ENCODE results near the gene KRTAP1-1.
"Not testable (repeated sequence)": the region's sequence is repeated elsewhere in the genome, so short reads cannot be mapped to it uniquely, and the experiment has no call there.

The KRTAP1-1 gene

DNA sequence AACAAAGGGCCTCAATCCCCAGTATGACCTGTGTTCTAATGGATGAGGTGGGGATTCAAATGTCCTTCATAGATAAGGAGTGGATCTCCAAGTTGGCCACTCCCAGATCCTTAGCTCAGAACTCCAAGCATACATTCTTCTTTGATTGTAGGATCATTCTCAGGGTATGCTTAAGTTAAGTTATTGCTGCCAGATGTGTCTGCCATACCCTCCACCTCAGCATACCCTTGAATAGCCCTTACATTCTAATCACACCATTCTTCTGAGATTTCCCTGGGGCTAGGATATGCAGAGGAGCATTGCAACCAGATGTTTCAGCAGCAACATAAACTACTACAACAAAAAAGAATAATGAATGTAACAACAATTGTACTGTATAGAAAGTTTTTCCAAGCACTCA, 26.0 kb upstream of the KRTAP1-1 start:
- Histone ChIP-seq H3K27ac (ENCODE audit: low read length) (no peak overlapping the region), H3K4me3 (ENCODE audit: low read length) (no peak overlapping the region), H2AFZ (ENCODE audit: low read depth, low read length) (no peak overlapping the region), H3K9ac (ENCODE audit: low read length) (no peak overlapping the region), H3K79me2 (ENCODE audit: low read length) (no peaks in the 10 kb centered on the region), H3K27me3 (ENCODE audit: low read depth, low read length) (peaks cover 3% of the 10 kb centered on the region), H3K4me1 (ENCODE audit: low read length) (no peaks in the 10 kb centered on the region), H3K4me2 (ENCODE audit: low read length) (no peak overlapping the region), H3K9me3 (ENCODE audit: insufficient read depth, low read length) (no peaks in the 10 kb centered on the region), H3K36me3 (replicated peaks; ENCODE audit: low read depth, low read length) (no peaks in the 10 kb centered on the region), H4K20me1 (ENCODE audit: insufficient read depth, low read length) (no peaks in the 10 kb centered on the region)
- TF ChIP-seq EZH2phosphoT487 (IDR thresholded peaks at IDR 0.05; ENCODE audit: low read depth): no peak
- TF ChIP-seq, protein P1, sequence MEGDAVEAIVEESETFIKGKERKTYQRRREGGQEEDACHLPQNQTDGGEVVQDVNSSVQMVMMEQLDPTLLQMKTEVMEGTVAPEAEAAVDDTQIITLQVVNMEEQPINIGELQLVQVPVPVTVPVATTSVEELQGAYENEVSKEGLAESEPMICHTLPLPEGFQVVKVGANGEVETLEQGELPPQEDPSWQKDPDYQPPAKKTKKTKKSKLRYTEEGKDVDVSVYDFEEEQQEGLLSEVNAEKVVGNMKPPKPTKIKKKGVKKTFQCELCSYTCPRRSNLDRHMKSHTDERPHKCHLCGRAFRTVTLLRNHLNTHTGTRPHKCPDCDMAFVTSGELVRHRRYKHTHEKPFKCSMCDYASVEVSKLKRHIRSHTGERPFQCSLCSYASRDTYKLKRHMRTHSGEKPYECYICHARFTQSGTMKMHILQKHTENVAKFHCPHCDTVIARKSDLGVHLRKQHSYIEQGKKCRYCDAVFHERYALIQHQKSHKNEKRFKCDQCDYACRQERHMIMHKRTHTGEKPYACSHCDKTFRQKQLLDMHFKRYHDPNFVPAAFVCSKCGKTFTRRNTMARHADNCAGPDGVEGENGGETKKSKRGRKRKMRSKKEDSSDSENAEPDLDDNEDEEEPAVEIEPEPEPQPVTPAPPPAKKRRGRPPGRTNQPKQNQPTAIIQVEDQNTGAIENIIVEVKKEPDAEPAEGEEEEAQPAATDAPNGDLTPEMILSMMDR (IDR thresholded peaks at IDR 0.05; ENCODE audit: low read depth, low read length): no peak

DNA sequence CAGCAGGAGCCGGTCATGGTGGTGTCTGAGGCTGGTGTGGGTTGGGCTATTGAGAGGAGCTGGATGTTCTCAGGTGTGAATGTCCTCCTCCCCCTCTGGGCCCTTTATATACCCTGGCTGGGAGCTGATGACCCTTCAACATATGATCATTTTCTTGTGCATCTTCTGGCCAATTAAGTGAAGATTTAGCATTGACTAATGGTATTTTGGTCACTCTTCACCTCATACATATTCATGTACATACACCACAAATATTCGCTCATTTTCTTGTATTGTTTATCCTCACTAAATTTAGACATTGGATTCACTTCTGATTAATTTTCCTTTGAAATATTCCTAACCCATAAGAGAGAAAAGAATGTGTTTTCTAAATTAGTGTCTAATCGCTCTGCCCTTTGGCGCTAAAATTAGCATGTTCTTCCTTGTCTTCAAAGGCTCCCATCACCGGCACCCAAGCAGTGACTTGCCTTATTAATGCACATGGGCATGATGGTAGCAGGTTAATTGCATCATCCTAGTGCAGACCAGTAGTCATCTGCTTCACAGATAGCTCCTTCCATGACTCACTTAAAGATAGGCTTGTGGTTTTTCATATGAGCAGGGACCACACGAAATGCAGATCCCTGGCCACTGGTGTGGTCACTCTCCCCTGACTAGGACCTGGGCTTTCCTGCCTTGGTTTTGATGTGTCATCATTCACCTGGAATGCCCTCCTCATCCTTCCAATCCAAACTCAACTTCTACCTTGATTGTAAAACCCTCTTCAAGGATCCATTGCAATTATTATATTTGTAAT, 24.8 kb upstream of the KRTAP1-1 start, which contains the start of gene KRTAP2-4:
KRTAP2-4 (minus strand) TSS at position 51 of the 796 bp plus-strand sequence; CDS start at position 17, 34 bp downstream.
- Histone ChIP-seq H3K27ac (ENCODE audit: low read length) (no peak within 1 kb of the TSS), H3K9ac (ENCODE audit: low read length) (no peak within 1 kb of the TSS)
- no peak for TF ChIP-seq EZH2phosphoT487 (IDR thresholded peaks at IDR 0.05; ENCODE audit: low read depth)
- TF ChIP-seq, protein P1 (IDR thresholded peaks at IDR 0.05; ENCODE audit: low read depth, low read length): no peak

DNA sequence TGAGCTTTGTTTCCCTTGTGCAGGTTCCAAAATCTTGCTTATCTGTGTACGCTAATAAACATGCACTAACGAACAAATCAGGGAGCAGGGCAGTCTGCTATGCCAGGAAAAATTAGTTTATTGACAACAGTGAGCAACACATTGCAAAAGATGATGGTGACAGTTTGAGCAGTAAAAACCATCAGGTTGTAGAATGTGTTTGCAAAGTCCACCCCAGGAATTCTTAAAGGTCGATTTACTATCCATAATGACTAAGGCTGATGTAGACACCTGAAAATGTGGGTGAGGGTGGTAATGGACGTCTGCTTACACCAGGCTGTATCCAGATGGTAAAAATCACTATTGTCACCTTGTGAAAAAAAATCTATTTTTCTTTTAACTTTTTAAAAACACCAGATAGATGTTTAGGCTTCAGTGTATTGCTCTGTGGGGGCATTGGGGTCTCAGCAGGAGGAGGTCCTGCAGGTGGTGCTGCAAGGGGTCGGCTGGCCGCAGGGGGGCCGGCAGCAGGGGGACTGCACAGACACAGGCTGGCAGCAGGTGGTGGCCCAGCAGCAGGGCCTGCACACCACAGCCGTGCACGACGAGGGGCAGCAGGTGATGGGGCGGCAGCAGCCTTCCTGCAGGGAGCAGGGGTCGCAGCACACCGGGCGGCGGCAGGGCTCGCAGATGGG, 23.9 kb upstream of the KRTAP1-1 start:
- not testable (repeated sequence) for H3K9ac ChIP-seq (ENCODE audit: low read length); H2AFZ ChIP-seq (ENCODE audit: low read depth, low read length); H3K4me2 ChIP-seq (ENCODE audit: low read length); H3K9me3 ChIP-seq (ENCODE audit: insufficient read depth, low read length); H3K4me1 ChIP-seq (ENCODE audit: low read length); H3K79me2 ChIP-seq (ENCODE audit: low read length); H3K36me3 ChIP-seq (replicated peaks; ENCODE audit: low read depth, low read length); H3K4me3 ChIP-seq (ENCODE audit: low read length); H4K20me1 ChIP-seq (ENCODE audit: insufficient read depth, low read length); H3K27ac ChIP-seq (ENCODE audit: low read length)
- peaks cover 23% of the 10 kb centered on the region for H3K27me3 ChIP-seq (ENCODE audit: low read depth, low read length)

More for the DNA sequence above, 24.8 kb upstream of the KRTAP1-1 start, which contains the start of gene KRTAP2-4:
- no peak within 1 kb of the TSS for H3K4me2 ChIP-seq (ENCODE audit: low read length)
- no peaks in the 10 kb centered on the region for H4K20me1 ChIP-seq (ENCODE audit: insufficient read depth, low read length)
- H3K4me3 ChIP-seq (ENCODE audit: low read length): no peak within 1 kb of the TSS
- no peaks in the 10 kb centered on the region for H3K9me3 ChIP-seq (ENCODE audit: insufficient read depth, low read length)
- peaks cover 15% of the 10 kb centered on the region for H3K27me3 ChIP-seq (ENCODE audit: low read depth, low read length)
- no peaks in the 10 kb centered on the region for H3K79me2 ChIP-seq (ENCODE audit: low read length)
- no peak within 1 kb of the TSS for H2AFZ ChIP-seq (ENCODE audit: low read depth, low read length)
- no peaks in the 10 kb centered on the region for H3K4me1 ChIP-seq (ENCODE audit: low read length)
- no peaks in the 10 kb centered on the region for H3K36me3 ChIP-seq (replicated peaks; ENCODE audit: low read depth, low read length)

DNA sequence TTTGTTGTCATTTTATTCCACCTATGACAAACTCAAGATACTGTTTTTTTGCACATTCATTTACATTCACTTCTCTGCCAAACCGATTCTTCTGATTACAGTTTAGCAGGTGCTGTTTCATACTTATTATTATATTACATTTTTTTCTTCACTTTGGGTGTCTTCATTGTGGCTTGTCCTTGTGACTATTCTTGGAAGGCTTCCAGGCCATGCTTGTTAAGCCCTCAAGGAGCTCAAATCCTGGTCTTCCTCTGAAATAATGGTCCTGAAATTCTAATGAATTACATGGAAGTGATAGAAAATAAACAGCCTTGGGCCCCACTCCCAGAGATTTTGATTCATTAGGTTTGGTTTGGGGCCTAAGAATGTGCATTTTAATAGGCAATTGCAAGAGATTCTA, 23.1 kb upstream of the KRTAP1-1 start:
- no peak overlapping the region for H3K27ac ChIP-seq (ENCODE audit: low read length)

More for the DNA sequence above, 23.1 kb upstream of the KRTAP1-1 start:
- Histone ChIP-seq H3K4me1 (ENCODE audit: low read length) (no peaks in the 10 kb centered on the region), H3K4me2 (ENCODE audit: low read length) (no peak overlapping the region), H3K36me3 (replicated peaks; ENCODE audit: low read depth, low read length) (no peaks in the 10 kb centered on the region), H3K4me3 (ENCODE audit: low read length) (no peak overlapping the region), H4K20me1 (ENCODE audit: insufficient read depth, low read length) (no peaks in the 10 kb centered on the region), H3K27me3 (ENCODE audit: low read depth, low read length) (peaks cover 23% of the 10 kb centered on the region), H3K9me3 (ENCODE audit: insufficient read depth, low read length) (no peaks in the 10 kb centered on the region), H2AFZ (ENCODE audit: low read depth, low read length) (no peak overlapping the region), H3K79me2 (ENCODE audit: low read length) (no peaks in the 10 kb centered on the region), H3K9ac (ENCODE audit: low read length) (no peak overlapping the region)
- TF ChIP-seq, protein P1 (IDR thresholded peaks at IDR 0.05; ENCODE audit: low read depth, low read length): no peak
- TF ChIP-seq EZH2phosphoT487 (IDR thresholded peaks at IDR 0.05; ENCODE audit: low read depth): no peak

Measured in OCI-LY3 (cell line).